ENCODE measurements around the gene WDR86. TPM values are rescaled to one million over a fixed set of nuclear protein-coding genes. Genes with fewer than 3 reads are reported as not detected.

Gene WDR86
- total and polyA plus RNA-seq, 2 experiments from 2014 or later: 9.1 to 59.1 TPM

GRCh38 chr7:151345576-151346469 is 64.0 kb downstream of the WDR86 start (continued):
- no peak for TF ChIP-seq ZNF462 (CRISPR knock-in tag; IDR thresholded peaks at IDR 0.05)
- TF ChIP-seq REST (IDR thresholded peaks at IDR 0.05; ENCODE audit: unreplicated experiment): no peak

GRCh38 chr7:151343516-151343915 is 66.3 kb downstream of the WDR86 start:
- H3K4me3 ChIP-seq: no peak overlapping the region
- peaks cover 8% of the 10 kb centered on the region; the same call in 1 of the 2 replicates for H3K4me1 ChIP-seq (ENCODE audit: insufficient read depth)
- Mint-ChIP-seq H3K9me3 (no peaks in the 10 kb centered on the region; the same call in 1 of the 3 replicates), H3K4me3 (peak overlapping the region; percentile 79; the same call in 1 of the 3 replicates), H3K4me1 (0 out of 3 replicates have a peak, but pooled peaks cover 6% of the 10 kb centered on the region), H3K27ac (no peak overlapping the region), H3K27me3 (ENCODE audit: insufficient read depth, low read depth, poor library complexity) (peaks cover 4% of the 10 kb centered on the region), H3K36me3 (ENCODE audit: low read depth) (peaks cover 15% of the 10 kb centered on the region; the same call in 2 of the 3 replicates)
- DNase-seq (ENCODE audit: low spot score) (no peak), ATAC-seq (no peak)
- H4K20me1 ChIP-seq (replicated peaks; ENCODE audit: insufficient read depth): peaks cover 8% of the 10 kb centered on the region; the same call in 1 of the 2 replicates
- H2AFZ ChIP-seq: no peak overlapping the region
- no peaks in the 10 kb centered on the region for H3F3A ChIP-seq (replicated peaks; ENCODE audit: low read depth)
- H3K27ac ChIP-seq (ENCODE audit: low read depth): 0 out of 2 replicates have a peak overlapping the region, but pooled peaks have one; percentile 1
- no peak overlapping the region for H3K4me2 ChIP-seq
- H3K79me2 ChIP-seq (replicated peaks; ENCODE audit: insufficient read depth): peaks cover 20% of the 10 kb centered on the region
- H3K36me3 ChIP-seq (ENCODE audit: insufficient read depth): no peaks in the 10 kb centered on the region; the same call in none of the 2 replicates
- no peaks in the 10 kb centered on the region for H3K9me2 ChIP-seq (ENCODE audit: insufficient read depth)
- no peaks in the 10 kb centered on the region for H3K27me3 ChIP-seq (ENCODE audit: insufficient read depth)
- TF ChIP-seq ZNF462 (CRISPR knock-in tag; IDR thresholded peaks at IDR 0.05) (no peak), STAT1 (IDR thresholded peaks at IDR 0.05; ENCODE audit: unreplicated experiment) (no peak)

Measured in GM23338 (cell line).